ENCODE measurements around the gene TMEM63C. TPM values are rescaled to one million over a fixed set of nuclear protein-coding genes. Genes with fewer than 3 reads are reported as not detected.

TMEM63C gene
- total RNA-seq, 1 experiment from 2014 or later = 5.7 TPM

DNA sequence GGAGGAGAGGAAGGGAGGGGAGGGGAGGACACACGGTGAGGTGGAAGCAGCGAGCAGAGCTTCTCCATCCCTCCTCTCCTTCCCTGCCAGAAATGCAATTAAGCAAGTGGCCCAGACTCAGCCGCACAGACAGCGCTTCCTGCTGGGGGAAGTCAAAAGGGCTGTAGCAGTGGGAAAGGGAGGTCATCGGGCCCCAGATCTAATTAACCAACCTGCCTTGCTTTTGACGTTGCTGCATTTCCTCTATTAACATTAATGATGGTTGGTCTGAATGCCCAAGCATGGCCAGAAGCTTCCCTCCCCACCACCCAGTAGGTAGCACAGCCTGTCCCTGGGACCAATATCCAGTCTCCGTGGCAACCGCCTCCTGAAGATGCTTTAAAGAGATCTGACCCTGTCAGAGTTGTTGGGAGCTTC, 94.0 kb downstream of the TMEM63C start (continued):
- TF ChIP-seq, protein P1, sequence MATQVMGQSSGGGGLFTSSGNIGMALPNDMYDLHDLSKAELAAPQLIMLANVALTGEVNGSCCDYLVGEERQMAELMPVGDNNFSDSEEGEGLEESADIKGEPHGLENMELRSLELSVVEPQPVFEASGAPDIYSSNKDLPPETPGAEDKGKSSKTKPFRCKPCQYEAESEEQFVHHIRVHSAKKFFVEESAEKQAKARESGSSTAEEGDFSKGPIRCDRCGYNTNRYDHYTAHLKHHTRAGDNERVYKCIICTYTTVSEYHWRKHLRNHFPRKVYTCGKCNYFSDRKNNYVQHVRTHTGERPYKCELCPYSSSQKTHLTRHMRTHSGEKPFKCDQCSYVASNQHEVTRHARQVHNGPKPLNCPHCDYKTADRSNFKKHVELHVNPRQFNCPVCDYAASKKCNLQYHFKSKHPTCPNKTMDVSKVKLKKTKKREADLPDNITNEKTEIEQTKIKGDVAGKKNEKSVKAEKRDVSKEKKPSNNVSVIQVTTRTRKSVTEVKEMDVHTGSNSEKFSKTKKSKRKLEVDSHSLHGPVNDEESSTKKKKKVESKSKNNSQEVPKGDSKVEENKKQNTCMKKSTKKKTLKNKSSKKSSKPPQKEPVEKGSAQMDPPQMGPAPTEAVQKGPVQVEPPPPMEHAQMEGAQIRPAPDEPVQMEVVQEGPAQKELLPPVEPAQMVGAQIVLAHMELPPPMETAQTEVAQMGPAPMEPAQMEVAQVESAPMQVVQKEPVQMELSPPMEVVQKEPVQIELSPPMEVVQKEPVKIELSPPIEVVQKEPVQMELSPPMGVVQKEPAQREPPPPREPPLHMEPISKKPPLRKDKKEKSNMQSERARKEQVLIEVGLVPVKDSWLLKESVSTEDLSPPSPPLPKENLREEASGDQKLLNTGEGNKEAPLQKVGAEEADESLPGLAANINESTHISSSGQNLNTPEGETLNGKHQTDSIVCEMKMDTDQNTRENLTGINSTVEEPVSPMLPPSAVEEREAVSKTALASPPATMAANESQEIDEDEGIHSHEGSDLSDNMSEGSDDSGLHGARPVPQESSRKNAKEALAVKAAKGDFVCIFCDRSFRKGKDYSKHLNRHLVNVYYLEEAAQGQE (IDR thresholded peaks at IDR 0.05; ENCODE audit: low read depth) = no peak
- TF ChIP-seq, protein P2, sequence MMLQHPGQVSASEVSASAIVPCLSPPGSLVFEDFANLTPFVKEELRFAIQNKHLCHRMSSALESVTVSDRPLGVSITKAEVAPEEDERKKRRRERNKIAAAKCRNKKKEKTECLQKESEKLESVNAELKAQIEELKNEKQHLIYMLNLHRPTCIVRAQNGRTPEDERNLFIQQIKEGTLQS (IDR thresholded peaks at IDR 0.05) = no peak
- TF ChIP-seq CEBPB (IDR thresholded peaks at IDR 0.05; ENCODE audit: low read depth) = no peak

DNA sequence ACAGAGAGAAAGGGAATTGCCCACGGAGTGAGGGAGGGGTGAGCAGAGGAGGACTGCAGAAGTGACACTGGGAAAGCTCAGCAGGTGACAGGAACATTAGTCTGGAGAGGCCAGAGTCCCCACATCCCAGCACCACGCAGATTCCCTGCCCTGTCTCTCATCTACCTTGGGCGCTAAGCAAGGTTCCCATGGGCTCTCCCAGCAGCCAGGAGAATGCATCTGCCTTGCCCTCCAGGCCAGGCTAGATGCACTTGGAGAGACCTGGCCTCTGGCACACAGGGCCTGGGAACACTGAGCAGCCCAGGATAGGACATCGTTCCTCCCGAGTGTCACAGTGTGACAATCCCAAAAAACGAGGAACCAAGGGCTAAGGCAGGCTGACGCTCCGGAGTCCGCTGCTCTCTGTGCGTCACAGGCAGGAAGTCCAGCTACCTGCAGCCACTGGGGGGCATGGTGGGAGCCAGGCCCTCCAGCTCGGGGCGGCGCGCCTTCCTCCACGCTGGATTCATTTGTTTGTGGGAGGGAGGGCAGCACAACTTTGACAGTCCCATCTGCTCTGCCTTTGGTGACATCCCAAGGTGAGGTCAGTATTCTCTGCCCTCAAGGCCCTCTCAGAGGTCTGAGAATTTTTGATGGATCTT, 94.8 kb downstream of the TMEM63C start:
- Histone ChIP-seq H3K9ac (ENCODE audit: low read length) (no peak overlapping the region), H3K9me2 (ENCODE audit: insufficient read depth) (no peaks in the 10 kb centered on the region), H3K36me3 (ENCODE audit: control insufficient read depth in 1 of 2, insufficient read depth in 2 of 2, low read length in 2 of 2) (no peaks in the 10 kb centered on the region; a peak in 1 of 4 replicates), H3K4me3 (replicated peaks in 1 of 2; ENCODE audit: low read depth in 1 of 2, low read length in 2 of 2) (no peak overlapping the region), H3K27ac (ENCODE audit: low read depth, low read length) (no peak overlapping the region), H4K20me1 (ENCODE audit: insufficient read depth) (no peaks in the 10 kb centered on the region), H3K4me1 (ENCODE audit: control insufficient read depth in 1 of 2, insufficient read depth in 2 of 2, low read length in 2 of 2) (no peaks in the 10 kb centered on the region), H3K4me2 (ENCODE audit: low read length) (no peak overlapping the region), H2AFZ (ENCODE audit: low read depth, low read length, poor library complexity, severe bottlenecking) (no peak overlapping the region), H3K9me3 (ENCODE audit: control insufficient read depth in 1 of 2, insufficient read depth in 1 of 2, low read depth in 1 of 2, low read length in 2 of 2) (no peaks in the 10 kb centered on the region), H3K27me3 (ENCODE audit: insufficient read depth, low read length) (no peaks in the 10 kb centered on the region), H3K79me2 (ENCODE audit: insufficient read depth, low read length) (no peaks in the 10 kb centered on the region)
- TF ChIP-seq, protein P3, sequence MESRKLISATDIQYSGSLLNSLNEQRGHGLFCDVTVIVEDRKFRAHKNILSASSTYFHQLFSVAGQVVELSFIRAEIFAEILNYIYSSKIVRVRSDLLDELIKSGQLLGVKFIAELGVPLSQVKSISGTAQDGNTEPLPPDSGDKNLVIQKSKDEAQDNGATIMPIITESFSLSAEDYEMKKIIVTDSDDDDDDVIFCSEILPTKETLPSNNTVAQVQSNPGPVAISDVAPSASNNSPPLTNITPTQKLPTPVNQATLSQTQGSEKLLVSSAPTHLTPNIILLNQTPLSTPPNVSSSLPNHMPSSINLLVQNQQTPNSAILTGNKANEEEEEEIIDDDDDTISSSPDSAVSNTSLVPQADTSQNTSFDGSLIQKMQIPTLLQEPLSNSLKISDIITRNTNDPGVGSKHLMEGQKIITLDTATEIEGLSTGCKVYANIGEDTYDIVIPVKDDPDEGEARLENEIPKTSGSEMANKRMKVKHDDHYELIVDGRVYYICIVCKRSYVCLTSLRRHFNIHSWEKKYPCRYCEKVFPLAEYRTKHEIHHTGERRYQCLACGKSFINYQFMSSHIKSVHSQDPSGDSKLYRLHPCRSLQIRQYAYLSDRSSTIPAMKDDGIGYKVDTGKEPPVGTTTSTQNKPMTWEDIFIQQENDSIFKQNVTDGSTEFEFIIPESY (IDR thresholded peaks at IDR 0.05; ENCODE audit: extremely low read depth, insufficient replicate concordance, low read length) = no peak
- no peak for TF ChIP-seq POLR2A (IDR thresholded peaks at IDR 0.05; ENCODE audit: borderline replicate concordance, extremely low read depth, insufficient read depth, insufficient read length)
- TF ChIP-seq, protein P4, sequence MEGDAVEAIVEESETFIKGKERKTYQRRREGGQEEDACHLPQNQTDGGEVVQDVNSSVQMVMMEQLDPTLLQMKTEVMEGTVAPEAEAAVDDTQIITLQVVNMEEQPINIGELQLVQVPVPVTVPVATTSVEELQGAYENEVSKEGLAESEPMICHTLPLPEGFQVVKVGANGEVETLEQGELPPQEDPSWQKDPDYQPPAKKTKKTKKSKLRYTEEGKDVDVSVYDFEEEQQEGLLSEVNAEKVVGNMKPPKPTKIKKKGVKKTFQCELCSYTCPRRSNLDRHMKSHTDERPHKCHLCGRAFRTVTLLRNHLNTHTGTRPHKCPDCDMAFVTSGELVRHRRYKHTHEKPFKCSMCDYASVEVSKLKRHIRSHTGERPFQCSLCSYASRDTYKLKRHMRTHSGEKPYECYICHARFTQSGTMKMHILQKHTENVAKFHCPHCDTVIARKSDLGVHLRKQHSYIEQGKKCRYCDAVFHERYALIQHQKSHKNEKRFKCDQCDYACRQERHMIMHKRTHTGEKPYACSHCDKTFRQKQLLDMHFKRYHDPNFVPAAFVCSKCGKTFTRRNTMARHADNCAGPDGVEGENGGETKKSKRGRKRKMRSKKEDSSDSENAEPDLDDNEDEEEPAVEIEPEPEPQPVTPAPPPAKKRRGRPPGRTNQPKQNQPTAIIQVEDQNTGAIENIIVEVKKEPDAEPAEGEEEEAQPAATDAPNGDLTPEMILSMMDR (IDR thresholded peaks at IDR 0.05 in 2 of 3, conservative IDR thresholded peaks at IDR 0.05 in 1 of 3; ENCODE audit: borderline replicate concordance in 1 of 3, insufficient read depth in 1 of 3, low read depth in 2 of 3, low read length in 2 of 3) = no peak
- TF ChIP-seq EZH2phosphoT487 (IDR thresholded peaks at IDR 0.05; ENCODE audit: borderline replicate concordance) = no peak
- TF ChIP-seq, protein P2 (IDR thresholded peaks at IDR 0.05) = no peak
- no TSS peak for BruUV-seq (replicated peaks)
- ChIA-PET RAD21 (ENCODE audit: low non-redundant PET in 1 of 2, low total read pairs in 2 of 2, uncharacterized antibody in 2 of 2, unreplicated experiment in 2 of 2) (no interaction called here), CTCF (no interaction called here), POLR2A (no interaction called here)
- no peak for DNase-seq (ENCODE audit: low read depth, low spot score)
- intact Hi-C loops (cut with micrococcal nuclease) = no loop called here
- ATAC-seq = no peak

All from HCT116 (cell line).